Raji (cell line): Measurements from ENCODE around the gene SP3.

Experiments
- POLR2A ChIP-seq: IDR thresholded peaks from 2 replicates; pipeline ENCODE4 v1.6.1; 2011; ENCODE audit warnings: low read depth, low read length, control low read depth; ENCODE audit not compliant: insufficient read depth

SP3 gene

GRCh38 chr2:173963817-173964564, 1.2 kb downstream of the SP3 start:
- TF ChIP-seq POLR2A: peak; percentile 68

GRCh38 chr2:173963323-173963816, 1.8 kb downstream of the SP3 start:
- no peak for TF ChIP-seq POLR2A

DNA sequence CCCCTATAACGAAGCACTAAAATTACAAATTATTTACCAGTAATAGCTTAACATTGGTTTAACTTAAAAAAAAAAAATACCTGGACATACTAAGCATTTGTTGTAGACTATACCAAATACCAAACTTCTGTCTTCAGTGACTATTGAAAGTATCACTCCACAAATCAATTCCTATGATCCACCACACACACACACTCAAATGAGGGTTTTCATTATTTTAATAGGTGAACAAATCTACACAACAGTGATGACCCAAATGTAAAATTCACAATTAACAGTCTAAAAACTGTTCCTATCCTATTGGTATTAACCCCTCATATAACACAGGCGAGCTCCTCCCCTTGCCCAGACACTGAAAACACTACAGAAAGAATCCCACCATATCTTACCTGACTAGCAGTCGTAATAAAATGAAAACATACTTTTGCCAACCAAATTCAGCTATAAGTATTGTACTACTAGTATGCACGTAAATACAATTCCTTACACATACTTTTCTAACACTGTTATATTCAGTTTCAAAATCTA, 2.5 kb downstream of the SP3 start:
- no peak for TF ChIP-seq POLR2A

DNA sequence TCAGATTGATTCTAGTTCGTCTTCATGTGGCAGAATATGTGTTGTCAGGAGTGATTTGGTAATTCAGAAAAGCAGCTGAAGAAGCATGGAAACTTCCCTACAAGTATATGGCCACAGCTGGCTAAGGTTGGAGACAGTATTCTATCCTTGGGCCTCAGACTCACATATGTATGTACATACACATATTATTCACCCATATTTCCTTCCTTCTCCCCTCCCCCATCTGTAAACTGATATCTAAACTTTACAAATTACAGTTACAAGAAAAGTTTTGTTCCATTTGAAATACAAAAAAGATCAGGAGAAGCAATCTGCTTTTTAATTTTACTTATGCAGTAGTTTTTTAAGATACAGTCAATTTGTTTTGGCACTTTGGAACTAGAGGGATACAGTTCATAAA, 3.1 kb downstream of the SP3 start:
- no peak for TF ChIP-seq POLR2A

DNA sequence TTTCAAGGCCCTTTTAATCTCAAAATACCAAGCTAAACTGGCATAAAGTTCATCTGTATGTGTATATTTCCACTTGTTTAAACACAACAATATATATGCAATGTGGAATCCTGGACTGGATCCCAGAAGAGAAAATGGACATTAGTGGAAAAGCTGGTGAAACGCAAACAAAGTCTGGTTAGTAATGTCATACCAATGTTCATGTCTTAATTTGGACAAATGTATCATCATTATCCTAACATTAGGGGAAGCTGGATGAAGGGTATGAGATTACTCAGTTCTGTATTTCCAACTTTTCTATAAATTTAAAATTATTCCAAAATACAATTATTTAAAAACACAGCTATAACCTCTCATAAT, 3.8 kb downstream of the SP3 start:
- no peak for TF ChIP-seq POLR2A

- TF ChIP-seq POLR2A: no peak
Observed at GRCh38 chr2:173959909-173960308, 5.3 kb downstream of the SP3 start.

GRCh38 chr2:173959358-173959884, 5.8 kb downstream of the SP3 start:
- TF ChIP-seq POLR2A: no peak

DNA sequence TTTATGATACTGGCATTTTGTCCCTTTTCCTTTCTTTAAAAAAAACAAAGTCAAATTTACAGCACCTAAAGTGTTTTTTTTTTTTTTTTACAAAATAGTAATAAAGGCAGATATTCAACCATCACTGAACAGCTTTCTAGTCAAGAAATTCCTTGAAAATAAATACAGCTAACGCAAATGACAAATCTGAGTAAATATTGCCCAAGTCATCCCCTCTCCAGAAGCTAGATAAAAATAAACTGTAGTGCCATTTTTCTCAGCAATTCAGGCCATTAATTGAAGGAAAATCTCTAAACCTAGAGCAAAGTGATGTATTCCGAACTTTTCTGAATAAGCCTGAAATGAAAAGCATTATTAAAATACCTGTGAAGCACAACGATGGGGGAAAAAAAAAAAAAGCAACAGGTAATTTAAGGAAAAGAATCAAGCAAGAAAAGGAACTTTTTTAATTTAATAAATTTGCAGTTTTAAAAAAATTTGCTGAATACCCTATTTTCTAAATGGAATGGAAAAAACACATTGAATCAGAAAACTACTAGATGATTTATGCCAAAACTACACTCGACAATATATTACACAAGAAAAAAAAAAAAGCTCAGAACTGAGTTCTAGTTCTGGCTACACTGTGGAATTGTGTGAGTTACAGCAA, 6.9 kb downstream of the SP3 start:
- TF ChIP-seq POLR2A: no peak

DNA sequence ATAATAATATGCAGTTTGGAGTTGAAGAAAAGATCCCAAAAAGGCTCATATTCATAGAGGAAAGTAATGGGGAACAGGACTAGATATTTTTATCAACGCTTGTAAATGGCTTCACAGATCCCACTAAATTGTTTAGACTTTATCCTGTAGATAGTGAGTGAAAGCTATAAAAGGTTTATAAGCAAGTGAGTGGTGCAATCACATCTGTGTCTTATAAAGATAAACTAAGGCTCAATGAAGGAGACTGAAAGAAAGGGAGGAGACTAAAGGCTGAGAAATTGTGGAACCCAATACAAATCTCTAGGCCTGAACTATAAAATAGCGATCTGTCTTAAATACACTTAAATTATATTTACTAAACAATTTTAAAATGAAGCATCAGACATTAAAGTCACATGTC, 7.7 kb downstream of the SP3 start:
- TF ChIP-seq POLR2A: no peak

- no peak for TF ChIP-seq POLR2A
Observed at GRCh38 chr2:173956454-173956853, 8.7 kb downstream of the SP3 start.

- TF ChIP-seq POLR2A: no peak
Observed at GRCh38 chr2:173955867-173956266, 9.3 kb downstream of the SP3 start.

DNA sequence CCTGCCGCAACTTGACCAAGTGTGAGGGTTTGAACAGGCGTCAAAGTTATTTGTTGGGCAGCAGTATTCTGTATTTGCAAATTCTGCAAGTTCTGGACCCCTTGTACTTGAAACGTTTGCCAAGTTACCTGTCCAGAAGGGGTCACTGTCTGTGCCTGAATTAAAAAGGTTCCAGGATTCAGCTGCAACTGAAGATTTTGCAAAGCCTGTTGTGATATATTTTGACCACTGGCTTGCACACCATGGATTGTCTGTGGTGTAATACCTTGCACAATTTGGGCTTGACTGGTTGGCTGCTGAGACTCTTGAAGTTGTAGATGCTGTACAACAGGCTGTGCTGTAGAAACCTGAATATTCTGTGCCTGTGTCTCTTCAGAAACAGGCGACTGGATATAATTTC, 10.2 kb downstream of the SP3 start:
- TF ChIP-seq POLR2A: no peak

DNA sequence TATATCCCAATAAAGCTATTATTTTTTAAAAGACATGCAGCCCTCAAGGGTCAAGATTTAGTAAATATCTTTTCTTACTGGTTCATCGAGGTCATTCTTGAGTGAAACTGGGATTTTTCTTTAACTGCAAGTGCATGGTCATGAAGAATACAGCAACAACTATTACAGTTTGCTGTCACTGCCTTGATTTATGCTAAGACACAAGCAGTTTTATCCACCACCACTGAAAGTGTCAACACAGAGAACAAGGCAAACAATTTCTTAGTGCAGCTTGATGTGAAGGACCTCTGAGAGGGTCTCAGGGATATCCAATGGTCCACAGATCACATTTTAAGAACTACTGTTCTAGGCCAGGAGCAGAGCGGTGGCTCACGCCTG, 12.1 kb downstream of the SP3 start:
- TF ChIP-seq POLR2A: no peak

GRCh38 chr2:173952267-173953046, 12.7 kb downstream of the SP3 start:
- TF ChIP-seq POLR2A: no peak

GRCh38 chr2:173948842-173949241, 16.3 kb downstream of the SP3 start:
- TF ChIP-seq POLR2A: no peak
